Subcutaneous adipose tissue (tissue), 4 donors: ENCODE measurements around the gene TRIM3. TPM values are rescaled to one million over a fixed set of nuclear protein-coding genes. Genes with fewer than 3 reads are reported as not detected.

Experiments used
- total RNA-seq, 4 donors: library from RNA; depleted of rRNA; stranded (reverse); fragments of >200 nt; gene quantifications; one replicate each; pipeline ENCODE4 v1.1.0, GENCODE V29; 2016
- TF ChIP-seq, protein P1 (sequence below): fragments of 450-650 bp; IDR thresholded peaks from one replicate; pipeline ENCODE4 v1.5.1; 2016; ENCODE audit warnings: low read depth, mild to moderate bottlenecking, control low read depth, antibody characterized with exemption, moderate library complexity

TRIM3 gene
- total RNA-seq, 4 donors from 2014 or later: 11.9 to 22.0 (median 19.2) TPM

DNA sequence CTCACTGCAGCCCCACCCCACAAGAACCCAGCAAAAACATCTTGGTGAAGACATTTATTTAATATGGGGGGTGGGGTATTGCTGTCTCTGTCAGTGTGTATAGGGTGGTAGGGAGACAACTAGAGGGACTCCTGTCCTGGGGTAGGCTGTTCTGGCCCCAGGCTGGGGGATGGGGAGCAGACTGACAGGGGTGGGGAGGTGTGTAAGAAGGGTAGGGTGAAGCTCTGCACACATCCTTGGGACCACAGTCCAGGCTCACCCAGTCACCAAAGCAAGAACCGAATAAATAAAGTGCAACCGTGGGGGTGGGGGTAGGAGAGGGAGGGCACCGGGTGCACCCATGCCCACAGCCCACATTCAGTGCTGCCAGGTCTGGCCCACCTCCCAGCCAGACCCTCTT, 25.2 kb downstream of the TRIM3 start:
- TF ChIP-seq, protein P1, sequence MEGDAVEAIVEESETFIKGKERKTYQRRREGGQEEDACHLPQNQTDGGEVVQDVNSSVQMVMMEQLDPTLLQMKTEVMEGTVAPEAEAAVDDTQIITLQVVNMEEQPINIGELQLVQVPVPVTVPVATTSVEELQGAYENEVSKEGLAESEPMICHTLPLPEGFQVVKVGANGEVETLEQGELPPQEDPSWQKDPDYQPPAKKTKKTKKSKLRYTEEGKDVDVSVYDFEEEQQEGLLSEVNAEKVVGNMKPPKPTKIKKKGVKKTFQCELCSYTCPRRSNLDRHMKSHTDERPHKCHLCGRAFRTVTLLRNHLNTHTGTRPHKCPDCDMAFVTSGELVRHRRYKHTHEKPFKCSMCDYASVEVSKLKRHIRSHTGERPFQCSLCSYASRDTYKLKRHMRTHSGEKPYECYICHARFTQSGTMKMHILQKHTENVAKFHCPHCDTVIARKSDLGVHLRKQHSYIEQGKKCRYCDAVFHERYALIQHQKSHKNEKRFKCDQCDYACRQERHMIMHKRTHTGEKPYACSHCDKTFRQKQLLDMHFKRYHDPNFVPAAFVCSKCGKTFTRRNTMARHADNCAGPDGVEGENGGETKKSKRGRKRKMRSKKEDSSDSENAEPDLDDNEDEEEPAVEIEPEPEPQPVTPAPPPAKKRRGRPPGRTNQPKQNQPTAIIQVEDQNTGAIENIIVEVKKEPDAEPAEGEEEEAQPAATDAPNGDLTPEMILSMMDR: no peak

DNA sequence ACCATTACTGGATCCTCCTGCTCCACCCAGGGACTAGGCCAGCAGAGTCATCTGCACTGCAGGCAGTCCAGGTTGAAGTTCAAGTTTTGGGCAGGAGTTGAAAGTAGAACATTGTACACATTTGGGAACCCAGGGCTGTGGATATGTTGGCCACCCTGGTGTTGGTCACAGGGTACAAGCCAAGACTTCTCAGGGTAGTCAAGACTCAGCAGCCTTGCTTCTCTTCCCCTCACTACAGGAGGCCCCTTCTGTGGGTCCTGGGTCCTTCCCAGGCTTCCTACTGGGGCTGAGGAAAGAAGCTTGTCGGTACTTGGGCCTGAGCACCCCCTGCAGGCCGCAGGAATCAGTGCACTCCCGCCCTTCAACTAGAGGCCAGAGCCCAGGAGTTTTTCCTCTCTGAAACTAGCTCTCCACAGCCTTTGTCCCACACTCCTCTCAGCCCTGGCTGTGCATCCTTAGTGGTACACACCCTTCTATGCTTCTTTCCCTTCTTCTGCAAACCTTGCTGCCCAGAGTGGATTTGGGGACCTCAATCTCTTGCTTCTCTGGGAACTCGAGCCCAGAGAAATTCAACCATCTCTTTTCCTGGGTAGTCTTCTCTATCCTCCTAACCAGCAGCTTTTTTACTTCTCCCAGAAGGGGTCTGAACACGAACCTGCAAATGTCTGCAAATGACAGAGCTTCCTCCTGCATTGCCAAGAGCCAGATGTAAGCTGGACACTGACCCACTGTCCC, 30.3 kb downstream of the TRIM3 start:
- TF ChIP-seq, protein P1: no peak

DNA sequence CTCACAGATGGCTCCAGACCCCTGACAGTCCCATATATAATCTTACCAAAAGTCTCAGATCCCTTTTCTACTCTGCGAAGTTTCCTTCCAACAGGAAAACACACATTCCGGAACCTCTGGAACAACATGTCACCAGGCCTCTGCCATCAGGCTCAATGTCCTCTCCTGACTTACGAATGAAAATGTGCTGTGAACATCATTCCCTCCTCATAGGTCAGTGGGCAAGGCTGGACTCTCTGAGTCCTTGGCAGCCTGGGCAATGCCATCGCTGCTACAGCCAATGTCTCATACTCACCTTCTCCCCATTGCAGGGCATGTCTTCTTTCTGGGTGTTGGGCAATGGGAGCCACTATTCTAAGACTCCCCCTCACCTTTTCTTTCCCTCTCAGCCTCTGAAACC, 31.3 kb downstream of the TRIM3 start:
- TF ChIP-seq, protein P1: no peak

DNA sequence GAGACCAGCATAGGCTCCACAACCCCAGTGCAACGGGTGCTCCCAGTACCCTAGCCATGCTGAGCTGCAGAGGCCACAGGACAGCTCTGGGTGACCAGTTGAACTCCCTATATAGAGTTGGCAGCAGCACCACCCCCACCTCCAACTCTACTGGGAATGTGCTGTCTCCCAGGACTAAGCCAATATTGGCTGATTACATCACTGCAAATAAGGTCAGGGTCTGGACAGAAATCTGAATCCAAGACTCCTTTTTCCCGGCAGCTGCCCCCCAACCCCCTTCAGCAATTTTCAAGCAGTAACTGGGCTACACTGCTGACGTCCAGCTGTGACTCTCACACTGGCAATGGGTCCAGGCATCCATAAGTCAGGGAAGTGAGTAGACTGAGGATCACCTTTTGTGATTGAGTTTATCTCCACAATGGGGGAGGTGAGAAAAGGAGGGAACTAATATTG, 32.8 kb downstream of the TRIM3 start, which contains the start of gene HPX:
Gene HPX (minus strand): TSS at position 82 of the 453 bp plus-strand sequence. CDS start 24 bp downstream, at position 58.
- TF ChIP-seq, protein P1: no peak

DNA sequence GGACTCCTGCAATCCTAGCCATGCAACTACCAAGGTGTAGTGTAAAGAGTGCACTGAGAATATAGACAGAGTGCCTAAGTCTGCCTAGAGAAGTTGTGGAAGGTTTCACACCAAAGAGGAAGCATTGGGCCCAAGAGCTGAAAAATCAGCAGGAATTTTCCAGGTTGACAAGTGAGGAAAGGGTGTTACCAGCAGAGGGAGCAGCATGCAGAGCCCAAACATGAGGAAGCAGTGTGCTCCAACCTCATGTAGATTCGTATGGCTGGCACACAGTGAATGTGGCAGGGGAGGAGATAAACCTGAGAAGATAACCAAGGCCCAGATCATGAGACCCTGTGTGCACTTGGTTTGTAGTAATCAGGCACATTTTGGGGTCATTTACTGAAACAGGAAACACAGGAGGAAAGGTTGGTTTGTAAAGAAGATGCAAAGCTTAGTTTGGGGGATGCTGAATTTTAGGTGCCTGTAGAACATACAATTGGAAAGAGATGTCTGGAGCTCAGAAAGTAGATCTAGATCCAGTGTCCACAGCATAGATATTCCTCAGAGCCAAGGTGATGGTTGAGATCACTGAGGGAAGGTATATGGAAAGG, 34.7 kb downstream of the TRIM3 start:
- TF ChIP-seq, protein P1: no peak

DNA sequence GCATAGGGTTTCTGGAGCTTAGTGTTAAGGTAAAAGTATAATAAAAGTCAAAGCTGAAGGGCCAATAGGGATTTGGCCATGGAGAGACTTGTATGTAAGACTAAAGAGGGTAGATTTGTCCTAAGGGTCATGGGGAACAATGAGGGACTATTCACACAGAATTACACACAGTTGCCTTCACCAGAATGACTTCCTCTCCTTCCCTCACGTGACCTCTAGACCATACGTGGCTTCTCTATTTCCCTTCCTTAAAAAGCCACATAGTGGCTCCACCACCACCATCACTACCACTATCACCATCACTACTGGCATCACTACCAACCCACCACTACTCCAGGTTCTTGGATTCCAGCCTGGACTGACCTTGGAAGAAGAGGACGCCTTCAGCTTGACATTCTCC, 35.7 kb downstream of the TRIM3 start:
- TF ChIP-seq, protein P1: no peak

DNA sequence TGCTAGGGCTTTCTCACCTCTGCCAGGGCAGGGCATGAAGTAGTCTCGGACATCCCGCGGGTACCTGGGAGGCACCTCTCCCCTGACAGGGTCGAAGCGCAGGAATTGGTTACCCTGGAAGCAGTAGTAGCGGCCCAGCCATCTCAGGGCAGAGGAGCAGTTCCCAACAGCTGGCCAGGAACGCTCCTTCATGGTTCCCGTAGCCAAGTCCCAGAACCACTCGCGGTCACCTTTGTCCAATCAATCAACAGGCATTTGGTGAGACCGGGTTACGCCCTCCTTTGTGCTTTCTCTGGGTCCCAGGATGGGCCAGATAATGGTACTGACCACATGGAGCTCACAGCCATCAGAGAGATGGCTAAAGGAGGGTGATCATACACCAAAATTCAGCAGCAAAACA, 36.3 kb downstream of the TRIM3 start:
- TF ChIP-seq, protein P1: no peak
